22Rv1 (cell line): ENCODE results near the gene CHST6.
A peak's percentile ranks its signal among the peaks of the same experiment; 100 is the strongest.
"Not testable (repeated sequence)": the region's sequence is repeated elsewhere in the genome, so short reads cannot be mapped to it uniquely, and the experiment has no call there.

ENCODE experiments used
- H3K27ac ChIP-seq: fragments of 450-650 bp; 2 replicates; pipeline ENCODE4 v1.5.1; 2017
- ZFX ChIP-seq: fragments of 450-650 bp; IDR thresholded peaks from 2 replicates; pipeline ENCODE4 v1.6.1; 2017; ENCODE audit warnings: antibody characterized with exemption, borderline replicate concordance
- TF ChIP-seq, protein P1 (sequence below): fragments of 450-650 bp; IDR thresholded peaks from 2 replicates; pipeline ENCODE4 v1.5.1; 2017; ENCODE audit warnings: mild to moderate bottlenecking

The CHST6 gene

DNA sequence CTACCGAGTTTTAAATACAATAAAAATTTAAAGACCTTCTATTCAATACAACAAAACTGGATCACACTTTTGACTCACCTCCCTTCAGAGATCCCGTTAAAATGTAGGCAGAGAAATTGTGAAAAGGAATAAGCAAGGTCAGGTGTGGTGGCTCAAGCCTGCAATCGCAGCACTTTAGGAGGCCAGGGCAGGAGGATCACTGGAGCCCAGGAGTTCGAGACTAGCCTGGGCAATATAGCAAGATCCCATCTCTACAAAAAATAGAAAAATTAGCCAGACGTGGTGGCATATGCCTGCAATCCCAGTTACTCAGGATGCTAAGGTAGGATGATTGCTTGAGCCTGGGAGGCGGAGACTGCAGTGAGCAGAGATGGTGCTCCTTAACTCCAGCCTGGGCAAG, 23.9 kb upstream of the CHST6 start:
- TF ChIP-seq ZFX = no peak
- TF ChIP-seq, protein P1, sequence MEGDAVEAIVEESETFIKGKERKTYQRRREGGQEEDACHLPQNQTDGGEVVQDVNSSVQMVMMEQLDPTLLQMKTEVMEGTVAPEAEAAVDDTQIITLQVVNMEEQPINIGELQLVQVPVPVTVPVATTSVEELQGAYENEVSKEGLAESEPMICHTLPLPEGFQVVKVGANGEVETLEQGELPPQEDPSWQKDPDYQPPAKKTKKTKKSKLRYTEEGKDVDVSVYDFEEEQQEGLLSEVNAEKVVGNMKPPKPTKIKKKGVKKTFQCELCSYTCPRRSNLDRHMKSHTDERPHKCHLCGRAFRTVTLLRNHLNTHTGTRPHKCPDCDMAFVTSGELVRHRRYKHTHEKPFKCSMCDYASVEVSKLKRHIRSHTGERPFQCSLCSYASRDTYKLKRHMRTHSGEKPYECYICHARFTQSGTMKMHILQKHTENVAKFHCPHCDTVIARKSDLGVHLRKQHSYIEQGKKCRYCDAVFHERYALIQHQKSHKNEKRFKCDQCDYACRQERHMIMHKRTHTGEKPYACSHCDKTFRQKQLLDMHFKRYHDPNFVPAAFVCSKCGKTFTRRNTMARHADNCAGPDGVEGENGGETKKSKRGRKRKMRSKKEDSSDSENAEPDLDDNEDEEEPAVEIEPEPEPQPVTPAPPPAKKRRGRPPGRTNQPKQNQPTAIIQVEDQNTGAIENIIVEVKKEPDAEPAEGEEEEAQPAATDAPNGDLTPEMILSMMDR = no peak
- no peak overlapping the region for H3K27ac ChIP-seq

DNA sequence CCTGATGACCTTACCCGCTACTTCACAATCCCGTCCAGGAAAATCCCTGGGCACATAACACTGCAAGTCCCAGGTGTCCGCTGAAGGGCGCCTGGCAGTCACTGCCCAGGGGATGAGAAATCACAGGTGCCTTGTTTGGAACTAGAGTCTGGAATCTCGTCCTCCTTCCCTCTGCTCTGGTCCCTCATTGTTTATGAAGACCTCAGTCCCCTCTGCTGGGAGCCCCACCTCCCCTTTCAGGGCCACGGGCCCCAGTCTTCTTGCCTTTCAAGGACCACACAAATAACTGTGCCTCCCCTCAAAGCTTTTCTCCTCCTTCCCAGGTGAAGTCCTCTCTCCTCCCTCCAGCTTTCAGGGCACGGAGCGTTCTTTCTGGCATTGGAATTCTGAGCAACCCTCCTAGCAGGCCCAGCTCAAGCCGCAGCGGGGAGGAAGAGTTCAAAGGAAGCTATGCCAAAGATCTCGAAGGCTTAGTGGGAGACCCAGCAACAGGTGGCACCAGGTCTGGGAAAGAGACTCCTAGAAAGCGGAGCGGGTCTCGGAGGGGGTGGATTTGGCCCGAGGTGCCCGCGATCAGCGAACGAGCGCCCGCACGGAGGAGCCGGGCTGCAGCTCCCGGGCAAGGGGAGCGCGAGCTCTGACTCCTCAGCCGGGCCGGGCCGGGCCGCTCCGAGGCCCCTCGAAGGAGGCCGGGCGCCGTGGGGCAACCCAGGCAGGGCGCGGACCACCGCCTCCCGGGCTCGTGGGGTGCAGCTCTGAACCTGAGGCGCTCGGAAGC, 21.1 kb upstream of the CHST6 start:
- peak overlapping the region; percentile 62 for H3K27ac ChIP-seq

DNA sequence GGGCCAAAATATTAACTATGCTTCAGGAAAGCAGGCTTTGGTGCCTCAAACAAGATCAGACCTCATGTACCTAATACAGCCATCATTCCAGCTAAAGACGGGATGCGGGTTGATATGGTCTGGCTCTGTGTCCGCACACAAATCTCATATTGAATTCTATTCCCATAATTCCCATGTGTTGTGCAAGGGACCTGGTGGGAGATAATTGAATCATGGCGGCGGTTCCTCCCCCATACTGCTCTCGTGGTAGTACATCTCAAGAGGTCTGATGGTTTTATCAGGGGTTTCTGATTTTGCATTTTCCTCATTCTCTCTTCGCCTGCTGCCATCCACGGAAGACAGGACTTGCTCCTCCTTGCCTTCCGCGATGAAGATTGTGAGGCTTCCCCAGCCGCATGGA, 19.1 kb upstream of the CHST6 start:
- no peak for TF ChIP-seq ZFX
- TF ChIP-seq, protein P1 = no peak
- H3K27ac ChIP-seq = no peak overlapping the region

DNA sequence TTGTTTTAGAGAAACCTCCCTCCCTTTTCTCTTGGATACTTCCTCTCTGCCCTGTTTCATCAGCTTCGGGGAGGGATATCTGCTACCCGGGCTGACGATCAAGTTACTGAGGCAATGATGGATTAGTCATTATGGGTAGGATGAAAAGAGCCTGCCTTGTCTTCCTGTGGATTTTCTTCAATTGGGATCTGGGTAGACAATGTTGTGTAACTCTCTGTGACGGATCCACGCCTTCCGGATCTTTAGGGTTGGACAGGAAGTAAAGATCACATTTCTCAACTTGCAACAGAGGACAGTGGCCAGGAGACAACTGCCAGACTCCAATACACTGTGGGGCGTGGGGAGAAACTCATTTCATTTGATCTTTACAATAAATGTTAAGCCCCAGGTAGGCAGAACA, 11.3 kb upstream of the CHST6 start:
- H3K27ac ChIP-seq = no peak overlapping the region
- TF ChIP-seq ZFX = no peak
- TF ChIP-seq, protein P1 = no peak

DNA sequence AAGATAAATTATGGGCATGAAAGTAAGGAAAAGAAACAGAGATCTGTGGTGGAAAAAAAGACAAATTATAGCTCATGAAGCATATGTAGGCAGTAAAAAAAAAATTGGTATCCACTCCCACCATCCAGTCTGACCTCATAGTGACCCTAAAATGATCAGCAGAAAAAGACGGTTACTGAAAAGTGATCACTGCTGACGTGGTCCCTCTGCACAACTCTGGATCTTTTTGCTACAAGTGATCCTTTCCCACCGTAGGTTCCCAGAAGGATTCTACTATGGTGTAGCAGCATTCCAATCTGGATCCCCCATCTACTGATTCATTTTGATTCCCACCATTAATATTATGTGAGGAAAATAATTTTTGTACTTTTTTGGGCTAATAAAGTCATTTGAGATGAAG, 10.9 kb upstream of the CHST6 start:
- TF ChIP-seq, protein P1 = no peak
- TF ChIP-seq ZFX = no peak

DNA sequence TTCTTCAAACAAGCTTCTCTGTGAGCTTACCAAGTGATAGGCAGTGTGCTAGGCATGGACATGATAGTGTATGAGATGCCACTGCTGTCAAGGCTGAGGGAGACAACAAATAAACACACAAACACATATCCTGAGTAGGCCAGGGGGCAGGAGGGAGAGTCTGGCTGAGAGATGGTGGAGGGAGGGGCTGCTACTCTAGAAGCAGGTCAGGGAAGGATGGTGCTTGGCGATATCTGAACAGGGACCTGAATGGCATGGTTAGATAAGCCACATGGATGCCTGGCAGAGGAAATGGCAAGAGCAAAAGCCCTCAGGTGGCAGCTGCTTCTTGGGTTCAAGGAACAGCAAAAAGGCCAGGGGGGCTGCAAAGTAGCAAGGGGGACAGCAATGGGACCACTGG, 8.6 kb upstream of the CHST6 start:
- H3K27ac ChIP-seq = no peak overlapping the region
- TF ChIP-seq, protein P1 = no peak
- no peak for TF ChIP-seq ZFX

More for the DNA sequence above, 10.9 kb upstream of the CHST6 start:
- H3K27ac ChIP-seq = no peak overlapping the region

DNA sequence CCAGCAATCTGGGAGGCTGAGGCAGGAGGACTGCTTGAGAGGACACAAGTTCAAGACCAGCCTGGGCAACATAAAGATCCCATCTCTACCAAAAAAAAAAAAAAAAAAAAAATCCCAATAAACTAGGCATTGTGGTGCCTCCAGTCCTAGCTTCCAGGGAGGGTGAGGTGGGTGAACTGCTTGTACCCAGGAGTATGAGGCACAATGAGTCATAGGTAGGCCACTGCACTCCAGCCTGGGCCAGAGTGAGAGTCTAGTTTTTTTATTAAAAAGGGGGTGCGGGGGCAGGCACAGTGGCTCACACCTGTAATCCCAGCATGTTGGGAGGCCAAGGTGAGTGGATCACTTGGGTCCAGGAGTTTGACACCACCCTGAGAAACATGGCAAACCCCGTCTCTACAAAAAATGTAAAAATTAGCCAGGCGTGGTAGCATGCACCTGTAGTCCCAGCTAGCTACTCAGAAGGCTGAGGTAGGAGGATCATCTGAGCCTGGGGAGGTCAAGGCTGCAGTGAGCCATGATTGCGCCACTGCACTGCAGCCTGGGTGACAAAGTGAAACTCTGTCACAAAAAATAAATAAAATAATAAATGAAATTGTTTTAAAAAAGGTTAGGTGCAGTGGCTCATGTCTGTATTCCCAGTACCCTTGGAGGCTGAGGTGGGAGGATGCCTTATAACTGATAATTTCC, 7.8 kb upstream of the CHST6 start:
- TF ChIP-seq ZFX = no peak
- TF ChIP-seq, protein P1 = no peak
- no peak overlapping the region for H3K27ac ChIP-seq

DNA sequence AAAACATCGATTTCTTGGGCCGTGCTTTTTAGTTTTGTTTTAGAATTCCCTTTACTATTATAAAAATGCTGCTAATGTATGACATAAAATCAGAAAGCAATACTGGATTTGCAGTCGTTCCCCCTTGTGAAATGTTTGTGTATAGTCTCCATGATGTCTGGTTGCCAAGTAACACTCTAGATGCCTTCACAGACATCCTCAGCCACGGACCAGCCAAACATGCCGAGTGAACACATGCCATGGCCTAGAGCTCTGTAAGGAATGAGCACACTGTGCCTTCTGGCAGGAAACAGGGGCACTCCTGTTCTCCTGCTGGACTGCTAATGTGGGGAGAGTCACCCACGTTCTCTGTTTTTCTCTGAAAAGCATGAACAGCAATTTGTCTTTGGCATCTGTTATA, 6.6 kb upstream of the CHST6 start:
- not testable (repeated sequence) for H3K27ac ChIP-seq
